ENCODE results near the gene UBE2D3.

GRCh38 chr4:102799816-102800215 is 27.5 kb downstream of the UBE2D3 start:
- no peak for TF ChIP-seq POLR2A (IDR thresholded peaks at IDR 0.05)
- TF ChIP-seq CTCF (IDR thresholded peaks at IDR 0.05), result no peak
- no peak for TF ChIP-seq EP300 (IDR thresholded peaks at IDR 0.05)

Data from suprapubic skin (tissue), 3 donors.